Measurements from ENCODE around the gene MRPL50.

Gene MRPL50

GRCh38 chr9:101398068-101398929 is at the start of gene MRPL50, which contains the start of gene ZNF189:
TSS of gene MRPL50 (minus strand) at chr9:101398618. CDS start at chr9:101398592, 26 bp downstream.
TSS of gene ZNF189 (plus strand) at chr9:101398851. CDS start at chr9:101399157, 306 bp downstream.
- peak; percentile 97 for DNase-seq (ENCODE audit: low read depth, low spot score)

- DNase-seq (ENCODE audit: low read depth, low spot score) = no peak
Measured at GRCh38 chr9:101446732-101447131, 48.3 kb upstream of the MRPL50 start.

DNA sequence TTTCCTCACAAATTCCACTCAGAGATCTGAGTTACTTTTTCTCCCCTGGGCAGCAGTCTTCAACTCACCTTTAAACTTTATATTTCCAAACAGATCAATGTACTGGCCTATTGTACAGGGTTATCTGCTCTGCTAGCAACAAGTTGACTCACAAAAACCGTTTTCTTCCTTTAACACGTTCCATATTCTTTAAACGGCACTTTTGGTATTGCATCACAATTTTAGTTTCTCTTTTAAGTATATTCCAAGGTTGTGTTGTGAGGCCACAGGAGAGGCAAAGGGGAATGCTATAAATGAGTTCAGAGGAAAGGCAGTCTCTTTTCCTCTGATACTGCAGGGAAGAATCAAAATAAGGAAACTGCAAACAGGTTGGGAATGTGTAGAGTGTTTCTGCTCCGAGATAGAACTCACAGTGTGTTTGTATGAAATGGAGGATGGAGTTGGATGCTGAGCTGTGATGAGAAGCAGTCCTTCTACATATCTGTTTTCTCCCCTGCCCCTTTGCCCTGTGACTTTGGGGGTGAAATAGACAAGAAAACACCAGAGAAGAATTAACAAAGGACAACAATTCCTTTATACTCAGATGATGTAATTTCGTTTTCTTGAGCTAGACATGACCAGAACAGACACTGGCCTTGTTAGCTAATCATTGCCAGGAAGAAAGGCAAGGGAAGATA is 47.1 kb upstream of the MRPL50 start:
- no peak for DNase-seq (ENCODE audit: low read depth, low spot score)

DNA sequence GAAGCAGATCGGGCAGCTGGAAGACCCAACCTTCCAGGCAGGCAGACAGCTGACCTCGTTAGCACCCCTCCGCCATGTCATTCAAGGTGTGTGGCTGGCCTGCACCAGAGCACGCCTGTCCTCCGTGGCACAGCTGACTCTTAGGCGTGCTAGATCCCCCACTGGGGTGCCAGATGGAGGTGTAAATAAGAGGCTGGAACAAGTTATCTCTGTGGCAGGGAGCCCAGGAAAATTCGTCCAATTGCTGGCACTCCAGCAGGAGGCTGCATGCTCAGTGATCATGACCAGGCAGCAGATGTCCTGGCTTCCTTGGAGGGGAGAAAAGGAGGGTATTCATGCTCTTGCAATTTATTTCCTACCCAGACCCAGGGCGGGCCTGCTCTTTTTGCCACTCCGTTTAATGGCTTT is 45.0 kb upstream of the MRPL50 start:
- no peak for DNase-seq (ENCODE audit: low read depth, low spot score)

- DNase-seq (ENCODE audit: low read depth, low spot score) = no peak
Measured at GRCh38 chr9:101442736-101443135, 44.3 kb upstream of the MRPL50 start.

DNA sequence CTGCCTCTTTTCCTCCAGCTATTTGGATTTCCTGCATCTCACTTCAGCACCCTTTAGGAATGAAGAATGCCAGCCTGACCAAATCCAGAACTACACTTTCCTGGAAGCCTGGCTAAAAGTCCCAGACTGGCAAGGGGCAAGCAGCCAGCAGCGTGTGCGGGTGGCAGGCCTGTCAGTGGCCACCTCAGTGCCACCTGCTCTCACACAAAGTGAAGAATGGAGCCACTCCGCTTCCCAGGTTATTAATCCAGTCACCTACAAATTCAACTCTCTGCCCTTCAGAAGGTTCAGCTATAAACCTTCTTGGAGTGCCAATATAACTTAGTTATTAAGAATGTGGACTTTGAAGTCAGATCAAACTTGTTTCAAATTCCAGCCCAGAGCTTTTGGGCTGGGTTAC is 43.9 kb upstream of the MRPL50 start:
- DNase-seq (ENCODE audit: low read depth, low spot score) = no peak

DNA sequence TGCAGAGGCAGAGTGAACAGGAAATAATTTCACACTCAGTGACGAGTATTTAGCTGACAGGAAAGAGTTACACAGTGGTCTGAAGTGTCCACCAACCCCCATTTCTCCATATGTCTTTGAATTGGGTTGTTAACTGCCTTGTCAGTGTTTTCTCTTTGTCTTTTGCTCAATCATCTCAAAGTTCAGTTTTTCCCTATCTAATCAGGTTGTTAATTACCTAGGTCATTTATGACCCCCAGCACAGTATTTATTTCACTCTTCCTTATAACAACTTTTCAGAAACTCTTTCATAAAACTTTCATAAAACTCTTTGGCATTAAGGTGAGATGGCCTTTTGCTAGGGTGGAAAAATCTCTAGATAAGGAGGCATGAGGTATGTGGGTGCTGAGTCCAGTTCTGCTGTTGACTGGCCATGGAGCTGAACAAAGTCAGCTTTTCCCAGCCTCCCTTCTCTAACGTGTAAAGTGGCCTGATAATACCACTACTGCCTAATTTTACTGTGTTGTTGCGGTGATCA is 42.4 kb upstream of the MRPL50 start:
- DNase-seq (ENCODE audit: low read depth, low spot score) = no peak

GRCh38 chr9:101438523-101438922 is 40.1 kb upstream of the MRPL50 start:
- DNase-seq (ENCODE audit: low read depth, low spot score) = no peak

DNA sequence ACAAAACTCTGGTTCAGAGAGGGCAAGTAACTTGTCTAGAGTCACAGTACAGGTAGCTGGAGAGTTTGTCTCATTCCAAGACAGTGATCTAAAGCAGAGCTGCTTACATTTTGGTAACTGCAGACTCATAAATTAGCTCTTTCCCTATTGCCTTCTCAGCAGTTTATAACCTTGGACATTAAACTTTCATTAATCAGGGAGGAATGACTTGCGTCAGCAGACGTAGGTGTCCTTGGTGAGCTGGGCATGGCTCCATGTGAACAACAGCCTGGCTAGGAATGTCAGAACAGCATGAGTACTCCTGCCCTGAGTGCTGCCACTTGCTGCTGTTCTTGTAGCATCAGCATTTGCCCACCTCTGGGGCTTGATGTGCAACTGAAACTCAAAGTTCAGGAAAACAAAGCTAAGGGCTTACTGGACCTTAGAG is 39.4 kb upstream of the MRPL50 start:
- DNase-seq (ENCODE audit: low read depth, low spot score) = no peak

GRCh38 chr9:101435601-101436079 is 37.2 kb upstream of the MRPL50 start, which contains the start of gene ALDOB:
TSS of gene ALDOB (minus strand) at chr9:101435774. CDS start at chr9:101430887, 4,887 bp downstream.
- DNase-seq (ENCODE audit: low read depth, low spot score) = no peak

- DNase-seq (ENCODE audit: low read depth, low spot score) = no peak
Measured at GRCh38 chr9:101434998-101435397, 36.6 kb upstream of the MRPL50 start.

DNA sequence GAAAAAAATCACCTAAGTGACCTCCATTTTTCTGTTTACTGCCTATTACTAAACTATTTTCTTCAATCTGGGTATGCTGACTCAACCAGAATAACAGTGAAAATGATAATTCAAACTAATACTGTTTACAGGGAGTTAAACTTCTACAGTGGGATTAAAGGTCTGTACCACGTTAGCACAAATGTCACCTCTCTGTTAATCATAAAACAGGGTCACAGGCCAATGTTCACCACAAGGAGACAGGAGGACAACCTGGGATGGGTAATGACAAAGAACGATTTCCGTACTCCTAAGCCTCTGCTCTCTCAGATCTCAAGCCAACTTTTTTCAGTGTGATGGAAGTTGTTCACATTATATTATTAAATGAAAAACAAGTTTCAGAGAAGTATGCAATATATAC is 34.8 kb upstream of the MRPL50 start:
- DNase-seq (ENCODE audit: low read depth, low spot score) = no peak

DNA sequence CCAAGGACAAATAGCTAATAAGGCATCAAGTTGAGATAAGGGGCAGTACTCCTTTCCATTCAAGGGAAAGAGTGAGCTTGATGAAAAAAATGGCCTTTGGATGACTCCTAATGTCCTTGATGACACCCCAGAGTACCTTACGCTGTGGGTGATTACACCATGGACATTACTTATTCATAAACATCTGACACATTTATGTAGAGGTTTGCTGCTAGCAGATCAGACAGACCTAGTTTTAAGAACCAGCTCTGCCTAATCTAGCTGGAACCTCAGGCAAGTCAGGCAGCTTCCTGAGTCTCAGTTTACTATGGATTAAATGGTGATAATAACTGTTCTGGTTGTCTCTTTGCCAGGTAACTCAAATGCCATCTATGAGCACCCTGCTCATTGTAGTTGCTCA is 34.3 kb upstream of the MRPL50 start:
- no peak for DNase-seq (ENCODE audit: low read depth, low spot score)

DNA sequence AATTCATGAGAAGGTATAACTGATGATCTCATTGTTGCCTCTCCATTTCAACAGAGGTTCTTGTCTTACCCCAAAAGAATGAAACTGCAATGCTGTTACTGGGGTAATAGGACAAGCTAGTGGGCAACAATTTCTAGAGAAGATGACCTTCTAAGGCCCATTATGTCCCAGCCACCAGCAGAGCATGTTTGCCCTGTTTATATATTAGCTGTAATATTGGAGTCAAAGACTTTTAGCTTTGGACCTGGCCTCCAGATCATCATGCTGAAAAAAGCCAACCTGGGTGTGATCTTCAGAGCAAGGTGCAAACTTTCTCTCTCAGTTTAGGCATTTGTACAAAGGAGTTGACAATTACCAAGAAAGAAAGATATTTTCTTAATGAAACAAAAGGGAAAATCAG is 33.8 kb upstream of the MRPL50 start:
- no peak for DNase-seq (ENCODE audit: low read depth, low spot score)

DNA sequence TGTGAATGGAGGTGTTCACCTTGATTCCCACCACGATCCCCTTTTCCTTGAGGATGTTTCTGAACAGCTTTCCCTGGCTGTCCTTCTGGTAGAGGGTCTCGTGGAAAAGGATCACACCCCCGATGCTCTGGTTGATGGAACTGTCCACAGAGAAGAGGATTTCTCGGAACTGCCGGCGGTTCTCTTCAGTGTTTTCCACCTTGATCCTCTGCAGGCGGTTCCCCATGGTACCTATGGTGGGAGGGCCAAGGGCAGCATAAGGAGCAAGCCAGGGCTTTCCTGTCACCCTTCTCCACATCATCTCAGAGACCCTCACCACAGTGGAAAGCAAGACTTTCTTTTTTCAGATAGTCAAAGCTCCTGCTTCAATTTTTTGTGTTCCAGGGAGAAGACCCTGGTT is 31.3 kb upstream of the MRPL50 start:
- no peak for DNase-seq (ENCODE audit: low read depth, low spot score)

DNA sequence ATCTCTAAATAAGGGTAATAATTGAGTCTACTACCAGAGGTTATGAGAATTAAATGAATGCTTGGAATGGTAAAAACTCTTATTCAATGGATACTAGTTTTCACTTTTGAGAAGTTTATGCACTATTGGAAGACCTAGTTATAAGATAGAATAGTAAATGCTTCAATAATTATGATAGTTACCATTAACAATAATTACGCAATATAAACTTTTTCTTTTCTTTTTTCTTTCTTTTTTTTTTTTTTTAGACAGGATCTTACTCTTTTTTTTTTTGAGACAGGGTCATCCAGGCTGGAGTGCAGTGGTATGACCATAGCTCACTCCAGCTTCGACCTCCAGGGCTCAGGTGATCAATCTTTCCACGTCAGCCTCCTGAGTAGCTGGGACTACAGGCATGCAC is 30.5 kb upstream of the MRPL50 start:
- no peak for DNase-seq (ENCODE audit: low read depth, low spot score)

DNA sequence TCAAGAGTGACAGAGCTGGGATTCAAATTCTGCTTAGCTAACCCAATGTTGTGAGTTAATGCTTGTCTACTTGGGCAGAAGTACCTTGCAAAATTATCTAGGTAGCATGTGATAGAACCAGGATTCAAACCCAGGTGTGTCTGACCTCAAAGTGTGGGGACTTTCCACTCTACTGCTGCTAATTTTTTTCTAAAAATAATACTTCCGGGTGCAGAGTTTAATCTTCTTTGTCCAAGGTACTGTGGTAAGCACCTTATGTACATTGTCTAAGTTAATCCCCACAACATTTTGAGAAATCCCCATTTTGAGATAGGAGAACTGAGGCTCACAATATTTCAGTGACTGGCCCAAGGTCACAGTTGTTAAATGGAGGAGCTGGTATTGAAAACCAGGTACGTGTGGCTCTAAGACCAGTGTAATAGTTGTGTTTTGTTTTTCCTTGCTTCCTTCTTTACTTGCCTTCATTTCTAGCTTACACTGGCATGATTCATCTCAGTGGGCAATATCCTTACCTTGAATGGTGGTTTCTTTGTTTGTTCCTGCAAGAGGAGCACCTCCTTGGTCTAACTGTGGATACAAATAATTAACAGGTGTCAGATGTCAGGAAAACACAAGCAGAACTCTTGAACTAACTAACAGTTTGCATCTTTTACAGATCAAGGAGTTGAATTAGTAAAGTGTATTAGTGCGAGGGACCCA is 29.7 kb upstream of the MRPL50 start:
- no peak for DNase-seq (ENCODE audit: low read depth, low spot score)

DNA sequence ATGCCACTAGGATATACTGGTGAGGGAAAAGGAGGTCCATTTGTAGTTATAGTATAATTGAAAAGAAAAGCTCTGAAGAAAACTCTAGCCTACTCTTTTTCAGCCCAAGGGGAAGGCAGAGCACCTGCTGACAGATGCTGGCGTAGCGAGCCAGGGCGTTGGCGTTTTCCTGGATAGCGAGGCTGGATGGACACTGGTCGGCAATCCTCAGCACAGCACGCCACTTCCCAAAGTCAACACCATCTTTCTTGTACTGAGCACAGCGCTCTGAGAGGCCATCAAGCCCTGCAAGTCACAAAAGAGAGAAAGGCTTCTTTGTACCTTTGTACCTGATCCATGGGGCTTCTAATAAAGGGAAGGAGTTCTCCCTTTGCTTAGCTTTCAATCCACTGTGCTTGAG is 28.9 kb upstream of the MRPL50 start:
- DNase-seq (ENCODE audit: low read depth, low spot score) = no peak

DNA sequence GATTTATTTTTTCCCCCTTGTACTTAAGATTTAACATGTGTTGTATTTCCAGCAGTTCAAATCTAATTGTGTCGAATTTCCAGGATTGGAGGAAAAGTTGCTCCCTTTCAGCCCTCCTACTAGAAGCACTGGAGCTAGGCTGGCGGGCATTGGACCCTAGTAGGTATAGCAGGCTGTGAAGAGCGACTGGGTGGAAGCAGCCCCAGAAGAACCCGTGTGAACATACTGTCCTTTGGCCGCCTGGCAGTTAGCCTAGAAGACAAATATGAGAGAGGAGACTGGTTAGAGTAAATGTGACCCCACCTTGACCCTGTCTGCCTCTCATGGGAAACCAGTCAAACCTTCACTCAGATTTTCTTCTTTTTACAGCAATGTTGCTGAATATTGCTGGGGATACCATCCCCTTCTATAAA is 23.2 kb upstream of the MRPL50 start:
- DNase-seq (ENCODE audit: low read depth, low spot score) = no peak

DNA sequence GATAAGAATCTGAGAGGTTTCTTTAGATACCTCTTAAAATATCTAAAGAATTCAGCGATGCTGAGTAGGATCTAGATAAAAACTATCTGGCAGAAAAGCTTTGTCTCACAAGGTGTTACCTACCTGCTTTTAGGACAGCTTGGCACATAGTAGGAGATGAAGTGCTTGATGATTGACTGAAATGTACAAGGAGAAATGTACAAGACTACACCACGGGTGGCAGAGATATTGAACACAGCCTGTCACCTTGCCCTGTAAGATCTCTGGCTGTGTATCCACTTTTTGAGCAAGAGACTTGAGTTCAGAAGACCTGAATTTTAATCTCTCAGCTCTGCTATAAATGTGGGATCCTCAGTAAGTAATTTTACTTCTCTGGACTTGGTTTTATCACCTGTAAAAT is 21.4 kb upstream of the MRPL50 start:
- DNase-seq (ENCODE audit: low read depth, low spot score) = no peak

- DNase-seq (ENCODE audit: low read depth, low spot score) = no peak
Measured at GRCh38 chr9:101418518-101419430, 20.4 kb upstream of the MRPL50 start.

All from iPS DF 19.7 (cell line).